Neuronal stem cell (in vitro differentiated cells): Measurements from ENCODE around the gene TINCR. TPM values are rescaled to one million over a fixed set of nuclear protein-coding genes. Genes with fewer than 3 reads are reported as not detected.
A peak's percentile ranks its signal among the peaks of the same experiment; 100 is the strongest.

Source experiments
- DNase-seq: peaks from one replicate; pipeline ENCODE4 v3.0.0-alpha.2; 2013; ENCODE audit warnings: low spot score
- H2AFZ ChIP-seq: one replicate; pipeline ENCODE4 v1.6.1; 2013; ENCODE audit warnings: mild to moderate bottlenecking, low read length, inconsistent platforms
- H2AK5ac ChIP-seq: 2 replicates; pipeline ENCODE4 v1.6.1; 2013; ENCODE audit warnings: low read depth, mild to moderate bottlenecking, inconsistent platforms, low read length, moderate library complexity, mixed read lengths
- H2BK120ac ChIP-seq: 2 replicates; pipeline ENCODE4 v1.6.1; 2013; ENCODE audit warnings: low read depth, mild to moderate bottlenecking, inconsistent platforms, low read length, moderate library complexity, mixed read lengths
- H2BK12ac ChIP-seq: one replicate; pipeline ENCODE4 v1.6.1; 2013; ENCODE audit warnings: low read length, inconsistent platforms
- H2BK15ac ChIP-seq: 2 replicates; pipeline ENCODE4 v1.6.1; 2013; ENCODE audit warnings: mild to moderate bottlenecking, low read length, inconsistent platforms, mixed read lengths
- H2BK5ac ChIP-seq: one replicate; pipeline ENCODE4 v1.6.1; 2013; ENCODE audit warnings: inconsistent platforms, mild to moderate bottlenecking, low read length, moderate library complexity
- H3K14ac ChIP-seq: one replicate; pipeline ENCODE4 v1.6.1; 2013; ENCODE audit warnings: low read length, inconsistent platforms
- H3K18ac ChIP-seq: 2 replicates; pipeline ENCODE4 v1.6.1; 2013; ENCODE audit warnings: low read length, inconsistent platforms
- H3K23ac ChIP-seq: 2 replicates; pipeline ENCODE4 v1.6.1; 2013; ENCODE audit warnings: low read depth, mild to moderate bottlenecking, mixed read lengths, low read length, inconsistent platforms; ENCODE audit not compliant: poor library complexity
- H3K27ac ChIP-seq: replicated peaks from 3 replicates; pipeline ENCODE4 v1.5.1; 2013; ENCODE audit warnings: low read length, inconsistent platforms
- H3K27me3 ChIP-seq, 3 experiments: 2 replicates each; pipeline ENCODE4 v1.6.1; 2013; ENCODE audit warnings: low read length in 3 of 3, mild to moderate bottlenecking in 2 of 3, inconsistent platforms in 1 of 3, low read depth in 1 of 3, mixed read lengths in 1 of 3, moderate library complexity in 1 of 3; ENCODE audit not compliant: control insufficient read depth in 3 of 3, insufficient read depth in 3 of 3
- H3K36me3 ChIP-seq, 2 donors: replicated peaks in 1 of 2; 2 replicates each; pipeline ENCODE4 v1.6.1; 2013; ENCODE audit warnings: low read length in 2 of 2; ENCODE audit not compliant: control insufficient read depth in 2 of 2, insufficient read depth in 2 of 2
- H3K4ac ChIP-seq: 2 replicates; pipeline ENCODE4 v1.6.1; 2013; ENCODE audit warnings: inconsistent platforms, mild to moderate bottlenecking, low read length, moderate library complexity
- H3K4me1 ChIP-seq, 2 donors: 1 replicate in 1 of 2; 2 replicates in 1 of 2; pipeline ENCODE4 v1.6.1; 2013; ENCODE audit warnings: low read length in 2 of 2, low read depth in 1 of 2; ENCODE audit not compliant: control insufficient read depth in 2 of 2, insufficient read depth in 1 of 2
- H3K4me2 ChIP-seq: one replicate; pipeline ENCODE4 v1.6.1; 2013; ENCODE audit warnings: mild to moderate bottlenecking, low read length, inconsistent platforms; ENCODE audit not compliant: insufficient read depth, poor library complexity, severe bottlenecking
- H3K4me3 ChIP-seq, 2 donors: 2 replicates each; pipeline ENCODE4 v1.5.1; 2013; ENCODE audit warnings: low read length in 2 of 2, mild to moderate bottlenecking in 2 of 2, inconsistent platforms in 1 of 2, moderate library complexity in 1 of 2
- H3K79me1 ChIP-seq: one replicate; pipeline ENCODE4 v1.6.1; 2013; ENCODE audit warnings: low read depth, mild to moderate bottlenecking, inconsistent platforms, low read length, moderate library complexity
- H3K9ac ChIP-seq: one replicate; pipeline ENCODE4 v1.6.1; 2013; ENCODE audit warnings: mild to moderate bottlenecking, low read depth, low read length, inconsistent platforms; ENCODE audit not compliant: poor library complexity
- H3K9me3 ChIP-seq, 2 donors: replicated peaks in 1 of 2; 2 replicates each; pipeline versions ENCODE3 to v1.6.1; 2013; ENCODE audit warnings: low read length in 2 of 2, mild to moderate bottlenecking in 2 of 2, inconsistent platforms in 1 of 2, low read depth in 1 of 2, mixed read lengths in 1 of 2, moderate library complexity in 1 of 2; ENCODE audit not compliant: control insufficient read depth in 2 of 2, insufficient read depth in 1 of 2
- H4K8ac ChIP-seq: one replicate; pipeline ENCODE4 v1.6.1; 2013; ENCODE audit warnings: low read depth, mild to moderate bottlenecking, inconsistent platforms, low read length, moderate library complexity
- H4K91ac ChIP-seq: one replicate; pipeline ENCODE4 v1.6.1; 2013; ENCODE audit warnings: low read length, low read depth, mild to moderate bottlenecking, inconsistent platforms; ENCODE audit not compliant: poor library complexity
- WGBS, 2 donors: extraction: QIAGEN DNeasy Blood & Tissue Kit; methylation state at CpG; one replicate each; pipeline ENCODE4 v1.1.7; 2013; ENCODE audit warnings: missing lambda C conversion rate in 2 of 2, mixed read lengths in 1 of 2; ENCODE audit not compliant: insufficient read length in 2 of 2, insufficient replicate concordance in 1 of 2; ENCODE audit errors: extremely low coverage in 2 of 2; 5-methylcytosine and 5-hydroxymethylcytosine counted together
- polyA plus RNA-seq, 2 experiments: library from polyadenylated mRNA; stranded (reverse); fragments of 200-250 nt; gene quantifications; one replicate each; pipeline ENCODE4 v1.2.3, GENCODE V29; 2013

The TINCR gene
- polyA plus RNA-seq (2013, experiment 1 of 2): 7.6 TPM
- 8.0 TPM for polyA plus RNA-seq (2013, experiment 2 of 2)

DNA sequence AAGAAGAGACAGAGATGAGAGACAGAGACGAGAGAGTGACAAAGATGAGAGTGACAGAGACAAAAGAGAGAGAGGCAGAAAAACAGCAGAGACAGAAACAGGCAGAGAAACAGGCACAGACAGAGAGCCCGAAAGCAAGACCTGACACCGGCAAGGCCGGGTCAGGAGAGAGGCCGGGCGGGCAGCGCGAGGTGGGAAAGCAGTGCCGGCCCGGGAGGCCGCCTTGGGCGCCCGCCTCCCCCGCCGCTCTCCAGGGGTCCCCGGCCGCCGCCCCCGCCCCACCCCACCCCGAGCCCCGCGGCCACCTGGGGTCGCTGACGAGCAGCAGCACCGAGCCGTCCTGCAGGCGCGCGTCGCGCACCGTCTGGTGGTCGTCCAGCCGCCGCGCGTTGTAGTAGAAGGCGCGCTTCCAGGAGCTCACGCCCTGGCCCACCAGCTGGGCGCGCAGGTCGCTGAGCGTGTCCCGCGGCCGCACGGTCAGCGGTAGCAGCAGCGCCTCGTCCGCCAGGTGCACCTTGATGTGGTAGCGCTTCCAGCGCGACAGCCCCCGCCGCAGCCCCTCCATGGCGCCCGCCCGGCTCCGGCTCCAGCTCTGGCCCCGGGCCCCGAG, at the start of gene TINCR:
TSS of gene TINCR (minus strand) at position 594 of the 610 bp plus-strand sequence.
- Histone ChIP-seq H3K4ac (no peak within 1 kb of the TSS), H3K9me3 (peaks cover 0 to 2% of the 10 kb centered on the region in 2 donors), H3K27me3 (peaks cover 0 to 17% (median 6%) of the 10 kb centered on the region in 3 experiments), H3K9ac (peak within 1 kb of the TSS; percentile 92), H2BK120ac (peak within 1 kb of the TSS; percentile 41), H2AFZ (peak within 1 kb of the TSS; percentile 82), H4K91ac (no peak within 1 kb of the TSS), H2BK12ac (peak within 1 kb of the TSS; percentile 84), H3K4me2 (peak within 1 kb of the TSS; percentile 77), H4K8ac (no peak within 1 kb of the TSS), H2BK5ac (peak within 1 kb of the TSS; percentile 90), H2BK15ac (peak within 1 kb of the TSS; percentile 69), H3K23ac (no peak within 1 kb of the TSS), H3K4me3 (peak within 1 kb of the TSS in 1 of 2 donors; percentile 82), H3K27ac (no peak within 1 kb of the TSS), H3K79me1 (peaks cover 2% of the 10 kb centered on the region), H3K14ac (no peak within 1 kb of the TSS), H3K18ac (peak within 1 kb of the TSS; percentile 99), H3K4me1 (peaks cover 0 to 2% of the 10 kb centered on the region in 2 donors), H3K36me3 (no peaks in the 10 kb centered on the region), H2AK5ac (peak within 1 kb of the TSS; percentile 47)
- WGBS, 2 donors: no CpG with 5 or more reads among the region's 63 CpGs
- no peak for DNase-seq

DNA sequence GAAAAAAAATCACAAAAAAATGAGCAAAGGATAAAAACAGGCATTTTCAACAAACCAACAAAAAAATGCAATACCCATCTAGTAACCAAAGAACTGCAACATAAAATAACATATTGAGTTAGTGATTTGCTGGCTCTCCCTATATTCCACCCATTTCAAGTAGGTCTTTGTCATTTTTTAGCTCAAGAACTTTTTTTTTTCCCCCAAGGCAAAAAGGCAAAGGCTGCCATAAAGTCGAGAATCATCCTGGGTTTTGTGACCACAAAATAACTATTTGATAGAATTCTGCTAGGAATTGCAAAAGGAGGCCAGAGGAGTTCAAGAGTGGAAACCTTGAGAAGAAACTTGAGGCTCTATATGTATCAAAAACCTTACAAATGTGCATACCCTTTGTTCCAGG, 49.3 kb upstream of the TINCR start:
- no peak overlapping the region for H3K23ac ChIP-seq
- WGBS, 2 donors: no CpG with 5 or more reads among the region's 1 CpG
- H3K27me3 ChIP-seq: no peaks in the 10 kb centered on the region
- H3K27ac ChIP-seq: no peak overlapping the region
- no peak overlapping the region for H2BK5ac ChIP-seq
- no peak overlapping the region for H3K4me3 ChIP-seq
- no peak overlapping the region for H3K4ac ChIP-seq
- no peak overlapping the region for H4K8ac ChIP-seq
- H3K79me1 ChIP-seq: peaks cover 10% of the 10 kb centered on the region
- no peak overlapping the region for H3K4me2 ChIP-seq
- DNase-seq: no peak
- H2BK12ac ChIP-seq: no peak overlapping the region
- H3K9me3 ChIP-seq: no peaks in the 10 kb centered on the region
- H2BK120ac ChIP-seq: no peak overlapping the region
- peaks cover 5 to 12% of the 10 kb centered on the region in 2 donors for H3K4me1 ChIP-seq
- no peak overlapping the region for H2BK15ac ChIP-seq
- H2AK5ac ChIP-seq: no peak overlapping the region
- no peak overlapping the region for H3K18ac ChIP-seq
- H3K9ac ChIP-seq: no peak overlapping the region
- no peak overlapping the region for H2AFZ ChIP-seq
- H4K91ac ChIP-seq: no peak overlapping the region
- peaks cover 49 to 92% of the 10 kb centered on the region in 2 donors for H3K36me3 ChIP-seq
- H3K14ac ChIP-seq: no peak overlapping the region

DNA sequence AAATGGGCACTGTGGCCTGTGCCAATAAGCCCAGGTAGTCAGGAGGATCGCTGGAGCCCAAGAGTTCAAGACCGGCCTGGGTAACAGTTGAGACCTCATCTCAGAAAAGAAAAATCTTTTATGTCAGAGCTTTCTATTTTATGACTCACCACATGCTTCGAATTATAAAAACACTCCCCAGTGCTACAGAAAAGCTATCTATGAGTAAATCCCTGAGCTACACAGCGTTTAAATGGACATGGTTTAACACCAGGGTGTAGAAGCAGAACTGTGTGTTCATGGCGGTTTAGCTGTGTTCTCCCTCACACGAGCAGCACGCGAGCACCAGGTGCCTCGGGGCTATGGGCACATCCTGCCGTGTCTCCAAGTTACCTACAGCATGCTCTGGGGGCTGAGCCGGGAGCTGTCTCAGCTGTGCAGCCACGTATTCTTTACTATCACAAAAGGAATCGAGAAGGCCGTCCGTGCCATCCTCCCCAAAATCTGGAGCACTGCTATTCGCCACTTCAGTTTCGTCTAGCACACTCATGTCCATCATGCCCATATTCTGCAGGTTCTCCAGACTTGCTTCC, 48.1 kb upstream of the TINCR start:
- H3K14ac ChIP-seq: no peak overlapping the region
- no peak overlapping the region for H3K9ac ChIP-seq
- no peak overlapping the region for H3K18ac ChIP-seq
- no peak overlapping the region for H4K8ac ChIP-seq
- H3K4ac ChIP-seq: no peak overlapping the region
- no peak overlapping the region for H2AK5ac ChIP-seq
- DNase-seq: no peak
- H3K79me1 ChIP-seq: peaks cover 3% of the 10 kb centered on the region
- H2BK5ac ChIP-seq: no peak overlapping the region
- H3K9me3 ChIP-seq: no peaks in the 10 kb centered on the region
- H3K36me3 ChIP-seq: peaks cover 48 to 90% of the 10 kb centered on the region in 2 donors
- no peak overlapping the region for H2AFZ ChIP-seq
- H3K27ac ChIP-seq: no peak overlapping the region
- H3K4me1 ChIP-seq: peaks cover 0 to 3% of the 10 kb centered on the region in 2 donors
- H2BK12ac ChIP-seq: no peak overlapping the region
- no peak overlapping the region for H2BK120ac ChIP-seq
- H3K27me3 ChIP-seq: no peaks in the 10 kb centered on the region
- H4K91ac ChIP-seq: no peak overlapping the region
- H3K4me3 ChIP-seq: no peak overlapping the region
- no peak overlapping the region for H2BK15ac ChIP-seq
- H3K23ac ChIP-seq: no peak overlapping the region
- H3K4me2 ChIP-seq: no peak overlapping the region
- no CpG with 5 or more reads among the region's 17 CpGs for WGBS, 2 donors
